GM21576 (cell line): ENCODE measurements around the gene TXNDC9.
"Not testable (repeated sequence)": the region's sequence is repeated elsewhere in the genome, so short reads cannot be mapped to it uniquely, and the experiment has no call there.

Experiments
- ATAC-seq: cut with Tn5 transposase; IDR thresholded peaks from one replicate; pipeline ENCODE4 v1.9.1; 2021; ENCODE audit warnings: mild to moderate bottlenecking, moderate library complexity; ENCODE audit not compliant: unreplicated experiment

The TXNDC9 gene

GRCh38 chr2:99335911-99336803 is at the start of gene TXNDC9:
Gene TXNDC9, minus strand, starts transcription at chr2:99336333. Its CDS starts 3,123 bp downstream, at chr2:99333210.
- ATAC-seq = peak; percentile 68

DNA sequence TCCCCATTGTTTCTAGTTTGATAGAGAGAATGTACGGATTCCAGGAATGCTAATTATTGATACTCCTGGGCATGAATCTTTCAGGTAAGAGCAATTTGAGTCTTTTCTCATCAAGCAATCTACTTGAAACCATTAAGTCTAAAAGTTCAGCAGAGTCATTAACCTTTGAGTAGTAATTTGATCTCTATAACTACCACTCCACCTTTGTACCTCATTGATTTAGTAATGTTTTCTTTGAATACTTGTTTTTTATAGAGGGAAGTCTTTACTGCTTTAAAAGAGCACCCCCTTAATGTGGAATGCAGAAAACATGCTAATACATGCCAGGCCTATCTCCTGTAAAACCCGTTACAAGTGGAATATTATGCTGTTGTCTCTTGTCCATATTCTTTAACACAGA is 46.0 kb upstream of the TXNDC9 start:
- ATAC-seq = no peak

- ATAC-seq = no peak
These were observed 44.4 kb upstream of the TXNDC9 start for GRCh38 chr2:99380376-99381010.

- ATAC-seq = no peak
These were observed 41.7 kb upstream of the TXNDC9 start for GRCh38 chr2:99377879-99378278.

DNA sequence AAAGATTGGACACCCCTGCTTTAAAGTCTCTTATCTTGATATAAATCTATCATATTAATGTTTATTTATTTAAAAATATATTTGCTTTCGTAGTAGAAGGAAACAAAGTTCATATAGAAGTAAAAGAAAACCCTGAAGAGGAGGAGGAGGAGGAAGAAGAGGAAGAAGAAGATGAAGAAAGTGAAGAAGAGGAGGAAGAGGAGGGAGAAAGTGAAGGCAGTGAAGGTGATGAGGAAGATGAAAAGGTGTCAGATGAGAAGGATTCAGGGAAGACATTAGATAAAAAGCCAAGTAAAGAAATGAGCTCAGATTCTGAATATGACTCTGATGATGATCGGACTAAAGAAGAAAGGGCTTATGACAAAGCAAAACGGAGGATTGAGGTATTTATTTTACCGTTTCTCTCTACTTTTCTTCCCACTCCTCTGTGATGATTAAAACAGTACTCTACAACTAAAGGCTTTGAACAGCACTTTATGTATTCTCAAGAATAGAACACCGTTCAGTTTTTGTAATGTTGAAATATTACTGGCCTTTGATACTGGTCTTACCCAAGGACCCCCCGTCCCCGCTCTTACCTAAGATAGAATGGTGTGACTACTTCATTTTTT is 40.2 kb upstream of the TXNDC9 start:
- ATAC-seq = no peak

DNA sequence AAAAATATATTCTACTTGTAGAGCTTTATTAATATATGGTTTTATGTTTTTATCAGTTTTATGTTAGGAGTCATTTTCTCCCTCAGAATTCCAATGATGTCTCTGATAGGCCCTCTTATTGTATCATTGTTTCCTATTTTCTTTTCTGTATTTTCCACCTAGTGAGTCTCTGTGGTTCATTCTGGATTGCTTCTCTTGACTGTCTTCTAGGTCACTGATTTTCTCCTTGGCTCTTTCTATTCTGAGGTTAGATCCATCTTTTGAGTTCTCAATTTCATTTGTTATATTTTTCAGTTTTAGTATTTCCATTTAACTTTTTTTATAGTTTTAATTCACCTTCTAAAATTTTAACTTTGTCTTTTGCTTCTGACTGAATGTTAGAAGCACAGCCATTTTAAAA is 38.6 kb upstream of the TXNDC9 start:
- ATAC-seq = no peak

DNA sequence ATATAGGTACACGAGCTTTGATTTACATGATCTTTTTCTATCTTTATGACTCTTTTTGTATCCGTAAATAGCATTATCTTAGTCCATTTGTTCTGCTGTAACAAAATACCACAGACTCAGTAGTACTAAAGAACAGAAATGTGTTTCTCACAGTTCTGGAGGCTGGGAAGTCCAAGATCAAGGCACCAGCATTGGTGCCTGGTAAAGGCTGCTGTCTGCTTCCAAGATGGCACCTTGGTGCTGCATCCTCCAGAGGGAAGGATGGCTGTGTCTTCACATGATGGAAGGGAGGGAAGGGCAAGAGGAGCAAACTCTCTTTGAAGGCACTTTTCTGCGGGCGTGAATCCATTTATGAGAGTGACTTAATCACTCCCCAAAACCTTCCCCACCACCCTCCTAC is 37.0 kb upstream of the TXNDC9 start:
- ATAC-seq = no peak

- ATAC-seq = not testable (repeated sequence)
These were observed 32.7 kb upstream of the TXNDC9 start for GRCh38 chr2:99368854-99369253.

DNA sequence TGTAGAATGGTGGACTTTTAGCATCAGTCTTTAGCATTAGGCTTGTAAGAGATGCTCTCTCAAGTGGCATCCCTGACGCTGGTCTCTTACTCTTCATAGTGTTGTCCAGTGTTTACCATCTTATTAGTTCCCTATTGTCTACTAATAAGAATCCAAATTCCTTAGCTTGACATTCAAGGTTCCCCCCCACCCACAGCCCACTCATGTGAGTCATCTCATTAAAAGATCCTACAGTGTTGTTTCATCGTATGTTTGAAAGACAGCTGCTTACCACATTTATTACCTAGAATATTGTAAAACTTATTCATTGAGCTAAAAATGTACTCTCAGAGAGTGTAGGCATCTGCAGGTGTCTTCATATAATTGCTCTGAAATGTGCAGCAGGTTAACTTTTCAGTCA is 29.5 kb upstream of the TXNDC9 start:
- no peak for ATAC-seq

DNA sequence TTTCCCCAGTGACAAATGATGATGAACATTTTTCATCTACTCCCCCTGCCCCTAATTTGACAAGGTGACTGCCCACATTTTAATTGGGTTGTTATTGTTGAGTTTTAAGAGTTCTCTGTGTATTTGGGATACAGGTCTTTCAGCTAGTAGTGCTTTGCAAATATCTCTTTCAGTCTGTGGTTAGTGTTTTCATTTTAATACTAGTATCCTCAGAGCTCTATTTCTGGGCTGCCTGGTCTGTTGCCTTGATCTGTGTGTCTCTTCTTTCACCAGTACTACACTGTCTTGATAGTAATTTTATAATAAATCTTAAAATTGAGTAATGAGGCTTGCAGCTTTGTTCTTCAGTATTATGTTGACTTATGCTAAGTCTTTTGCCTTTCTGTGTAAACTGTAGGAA is 20.7 kb upstream of the TXNDC9 start:
- peak; percentile 76 for ATAC-seq

DNA sequence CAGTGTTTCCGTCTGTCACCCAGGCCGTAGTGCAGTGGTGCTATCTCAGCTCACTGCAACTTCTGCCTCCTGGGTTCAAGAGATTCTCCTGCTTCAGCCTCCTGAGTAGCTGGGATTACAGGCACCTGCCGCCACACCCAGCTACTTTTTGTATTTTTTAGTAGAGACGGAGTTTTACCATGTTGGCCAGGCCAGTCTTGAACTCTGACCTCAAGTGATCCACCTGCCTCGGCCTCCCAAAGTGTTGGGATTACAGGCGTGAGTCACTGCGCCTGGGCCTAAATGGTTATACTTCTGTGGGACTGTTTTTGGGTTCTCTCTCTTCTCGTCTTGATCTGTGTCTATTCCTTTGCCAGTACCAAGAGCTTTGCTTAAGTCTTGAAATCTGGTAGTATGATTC is 18.7 kb upstream of the TXNDC9 start:
- ATAC-seq = not testable (repeated sequence)

GRCh38 chr2:99354070-99354469 is 17.9 kb upstream of the TXNDC9 start:
- ATAC-seq = no peak

DNA sequence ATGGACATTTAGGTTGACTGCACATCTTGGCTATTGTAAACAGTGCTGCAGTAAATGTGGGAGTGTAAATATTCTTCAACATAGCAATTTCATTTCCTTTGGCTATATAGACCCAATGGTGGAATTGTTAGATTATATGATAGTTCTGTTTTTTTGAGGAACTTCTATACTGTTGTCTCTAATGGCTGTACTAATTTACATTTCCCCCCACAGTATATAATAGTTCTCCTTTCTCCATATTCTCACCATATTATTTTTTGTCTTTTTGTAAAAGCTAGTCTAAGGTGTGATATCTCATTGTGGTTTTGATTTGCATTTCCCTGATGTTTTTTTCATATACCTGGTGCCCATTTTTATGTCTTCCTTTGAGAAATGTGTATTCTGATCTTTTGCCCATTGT is 14.1 kb upstream of the TXNDC9 start:
- ATAC-seq = no peak

DNA sequence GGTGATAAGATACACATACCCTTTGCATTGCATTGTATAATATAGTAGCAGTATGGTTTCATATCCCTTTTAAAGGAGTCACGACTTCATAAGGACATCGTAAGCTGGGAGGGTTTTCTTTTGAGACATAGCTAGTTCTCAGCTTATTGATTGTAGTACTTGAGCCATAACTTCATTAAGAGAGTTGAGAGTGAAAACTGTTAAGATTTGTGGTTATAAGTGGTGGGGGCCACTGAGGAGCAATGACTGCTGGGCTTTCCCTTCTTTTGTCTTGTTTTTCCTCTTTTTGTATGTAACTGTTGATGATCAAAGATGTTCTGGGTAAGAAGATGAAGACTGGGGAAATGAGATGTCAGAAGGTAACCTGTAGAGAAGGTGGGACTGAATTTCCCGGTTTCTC is 12.0 kb upstream of the TXNDC9 start:
- ATAC-seq = peak; percentile 58

DNA sequence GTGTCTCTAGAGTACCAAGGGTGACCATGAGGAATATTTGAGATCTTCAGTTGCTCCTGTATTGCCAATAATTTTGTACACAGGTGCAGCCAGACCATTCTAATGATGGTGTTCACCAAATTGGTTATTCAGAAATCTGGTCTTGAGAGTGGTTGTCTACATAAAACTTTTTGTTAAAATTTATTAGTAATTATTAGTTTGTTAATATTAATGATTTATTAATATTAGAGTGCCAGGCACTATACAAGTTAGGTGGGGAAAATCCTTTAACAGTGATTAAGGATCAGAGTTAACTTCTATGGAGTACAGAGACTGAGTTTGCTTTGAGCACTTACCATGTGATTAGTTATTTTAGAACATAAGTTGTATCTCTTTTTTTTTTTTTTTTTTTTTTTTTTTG is 10.1 kb upstream of the TXNDC9 start:
- no peak for ATAC-seq

DNA sequence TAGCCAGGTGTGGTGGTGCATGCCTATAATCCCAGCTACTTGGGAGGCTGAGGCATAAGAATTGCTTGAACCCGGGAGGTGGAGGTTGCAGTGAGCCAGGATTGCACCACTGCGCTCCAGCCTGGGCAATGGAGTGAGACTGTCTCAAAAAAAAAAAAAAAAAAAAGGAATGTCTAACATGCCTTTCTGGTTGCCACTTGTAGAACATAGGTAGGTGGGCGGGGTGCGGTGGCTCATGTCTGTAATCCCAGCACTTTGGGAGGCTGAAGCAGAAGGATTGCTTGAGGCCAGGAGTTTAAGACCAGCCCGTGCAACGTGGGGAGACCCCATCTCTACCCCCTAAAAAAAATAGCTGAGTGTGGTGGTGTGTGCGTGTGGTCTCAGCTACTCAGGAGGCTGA is 9.3 kb upstream of the TXNDC9 start:
- not testable (repeated sequence) for ATAC-seq

- ATAC-seq = no peak
These were observed 6.4 kb upstream of the TXNDC9 start for GRCh38 chr2:99342536-99342935.

DNA sequence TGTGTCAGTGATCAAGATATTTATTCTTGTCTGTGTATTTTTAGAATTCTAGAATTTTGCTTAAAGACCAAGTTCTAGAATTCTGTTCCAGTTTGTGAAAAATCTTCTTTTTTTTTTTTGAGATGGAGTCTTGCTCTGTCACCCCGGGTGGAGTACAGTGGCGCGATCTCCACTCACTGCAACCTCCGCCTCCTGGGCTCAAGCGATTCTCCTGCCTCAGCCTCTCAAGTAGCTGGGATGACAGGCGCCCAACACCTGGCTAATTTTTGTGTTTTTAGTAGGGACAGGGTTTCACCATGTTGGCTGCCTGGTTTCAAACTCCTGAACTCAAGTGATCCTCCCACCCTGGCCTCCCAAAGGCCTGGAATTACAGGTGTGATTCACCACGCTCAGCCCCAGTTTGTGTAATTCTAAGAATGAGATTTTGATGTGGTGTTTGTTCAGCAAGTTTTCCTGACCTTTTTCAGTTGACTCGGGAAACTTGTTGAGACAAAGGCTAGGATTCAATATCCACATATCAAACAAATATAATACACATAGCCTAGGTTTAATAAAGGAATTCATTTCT is 4.6 kb upstream of the TXNDC9 start:
- ATAC-seq = no peak

DNA sequence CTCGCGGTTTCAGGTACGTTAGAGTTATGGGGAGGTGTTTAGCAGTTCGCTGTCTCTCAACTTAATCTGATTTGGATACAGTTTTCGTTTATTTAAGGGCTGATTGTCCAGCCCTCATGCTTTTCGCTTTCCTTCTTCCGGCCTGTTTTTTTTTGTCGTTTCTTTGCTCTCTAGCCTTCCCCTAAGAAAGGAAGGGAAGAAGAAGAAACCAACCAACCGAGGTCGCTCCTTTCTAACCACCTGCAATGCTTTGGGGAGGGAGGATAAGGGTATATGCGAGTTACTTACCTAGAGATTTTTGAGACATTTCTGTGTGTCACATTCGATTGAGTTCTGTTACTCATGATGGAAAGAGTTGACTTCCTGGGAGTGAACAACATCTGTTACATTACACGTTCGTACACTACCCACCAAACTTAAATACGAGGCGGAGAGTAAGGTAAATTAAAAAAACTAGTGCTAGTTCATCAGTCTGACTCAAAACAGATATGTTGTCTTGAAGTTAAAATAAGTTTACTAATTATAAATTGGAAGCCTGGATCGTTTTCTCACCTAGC is 2.0 kb upstream of the TXNDC9 start:
- no peak for ATAC-seq

DNA sequence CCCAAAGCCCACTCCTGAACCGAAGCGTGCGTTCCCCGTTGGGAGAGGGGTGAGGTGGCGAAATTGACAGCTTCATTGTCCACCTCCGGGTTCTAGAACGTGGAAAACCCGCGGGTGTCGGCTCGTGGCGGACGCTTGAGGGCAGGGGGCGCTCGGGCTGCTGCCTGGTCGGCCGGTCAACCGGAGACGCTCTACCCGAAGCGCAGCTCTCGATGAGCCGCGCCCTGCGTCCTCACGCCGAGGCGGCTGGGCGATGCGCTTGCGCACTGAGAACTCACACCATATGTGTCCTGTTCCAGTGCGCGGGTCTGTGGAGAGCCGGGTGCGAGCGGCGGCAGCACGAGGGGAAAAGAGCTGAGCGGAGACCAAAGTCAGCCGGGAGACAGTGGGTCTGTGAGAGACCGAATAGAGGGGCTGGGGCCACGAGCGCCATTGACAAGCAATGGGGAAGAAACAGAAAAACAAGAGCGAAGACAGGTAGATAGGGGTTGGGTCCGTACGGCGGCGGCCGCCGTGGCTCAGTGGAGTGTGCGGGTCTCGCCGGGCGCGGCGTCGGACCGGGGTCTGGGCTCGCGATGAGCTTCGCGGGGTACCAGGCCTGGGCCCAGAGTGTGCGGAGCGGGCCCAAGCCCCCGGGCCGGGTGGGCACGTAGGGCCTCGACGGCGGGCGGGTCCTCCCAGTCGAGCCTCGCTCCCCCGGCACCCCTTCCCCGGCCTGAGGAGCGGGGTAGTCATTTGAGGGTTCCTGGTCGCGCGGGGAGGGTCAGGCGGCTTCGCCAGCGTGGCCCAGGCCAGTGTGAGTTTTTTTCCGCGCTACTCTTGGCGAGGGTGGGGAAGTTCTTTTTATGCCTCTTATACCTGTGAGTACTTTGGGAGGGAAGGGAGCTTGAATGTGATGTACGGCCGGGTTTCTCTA is 1.2 kb upstream of the TXNDC9 start, which contains the start of gene EIF5B:
TSS of gene EIF5B (plus strand) at position 277 of the 916 bp plus-strand sequence. CDS start at position 443, 166 bp downstream.
- ATAC-seq = peak; percentile 51
